Measurements from ENCODE around the gene TMEM52. TPM values are rescaled to one million over a fixed set of nuclear protein-coding genes. Genes with fewer than 3 reads are reported as not detected.
A peak's percentile ranks its signal among the peaks of the same experiment; 100 is the strongest.

Gene TMEM52
- total RNA-seq, 1 donor from 2014 or later = not detected

DNA sequence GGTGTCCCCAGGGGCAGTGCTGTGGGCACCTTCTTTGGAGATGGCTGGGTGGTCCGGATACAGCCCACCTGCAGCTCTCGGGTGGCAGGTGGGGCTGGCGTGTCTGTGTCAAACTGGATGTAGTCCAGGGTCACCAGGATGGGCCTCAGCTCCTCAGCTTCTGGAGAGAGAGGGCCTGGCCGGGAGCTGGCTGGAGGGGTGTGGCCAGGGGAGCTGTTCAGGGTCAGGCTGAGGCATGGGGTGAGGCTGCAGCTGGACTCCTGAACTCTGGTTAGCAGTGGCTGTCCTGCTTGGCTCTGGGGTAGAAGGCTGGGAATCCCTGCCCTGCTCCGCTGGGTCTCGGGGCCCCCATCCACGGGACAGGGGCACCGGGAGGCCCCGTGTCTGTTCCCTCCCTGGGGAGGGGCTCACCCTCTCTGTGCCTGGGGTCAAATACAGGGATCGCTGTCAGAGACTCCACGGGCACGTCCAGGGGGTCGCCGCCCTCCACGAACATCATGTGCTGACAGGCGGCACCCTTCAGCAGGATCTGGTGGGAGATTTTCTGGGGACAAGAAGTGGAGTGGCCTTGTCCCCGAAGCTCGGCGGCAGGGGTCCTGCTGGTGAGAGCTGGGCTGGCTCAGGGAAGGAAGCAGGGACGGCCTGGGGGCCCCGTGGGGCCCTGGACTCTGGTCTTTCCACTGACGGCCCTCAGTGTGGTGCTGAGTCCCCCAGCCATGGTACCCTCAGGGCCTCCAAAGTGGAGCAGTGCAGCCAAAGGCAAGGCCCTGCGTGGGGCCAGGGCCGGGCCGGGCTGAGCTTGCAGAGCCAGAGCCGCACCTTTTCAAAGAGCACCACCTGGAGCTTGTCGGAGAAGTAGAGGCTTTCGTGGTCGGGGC lies 4.1 kb upstream of the TMEM52 start:
- Mint-ChIP-seq H3K36me3 (ENCODE audit: unreplicated experiment) (no peaks in the 10 kb centered on the region), H3K27me3 (ENCODE audit: unreplicated experiment) (no peaks in the 10 kb centered on the region), H3K4me1 (ENCODE audit: unreplicated experiment) (no peaks in the 10 kb centered on the region), H3K4me3 (ENCODE audit: unreplicated experiment) (no peak overlapping the region), H3K9me3 (ENCODE audit: unreplicated experiment) (no peaks in the 10 kb centered on the region), H3K27ac (ENCODE audit: unreplicated experiment) (no peak overlapping the region)
- no peak for DNase-seq (ENCODE audit: extremely low spot score, unreplicated experiment)
- TF ChIP-seq, protein P1, sequence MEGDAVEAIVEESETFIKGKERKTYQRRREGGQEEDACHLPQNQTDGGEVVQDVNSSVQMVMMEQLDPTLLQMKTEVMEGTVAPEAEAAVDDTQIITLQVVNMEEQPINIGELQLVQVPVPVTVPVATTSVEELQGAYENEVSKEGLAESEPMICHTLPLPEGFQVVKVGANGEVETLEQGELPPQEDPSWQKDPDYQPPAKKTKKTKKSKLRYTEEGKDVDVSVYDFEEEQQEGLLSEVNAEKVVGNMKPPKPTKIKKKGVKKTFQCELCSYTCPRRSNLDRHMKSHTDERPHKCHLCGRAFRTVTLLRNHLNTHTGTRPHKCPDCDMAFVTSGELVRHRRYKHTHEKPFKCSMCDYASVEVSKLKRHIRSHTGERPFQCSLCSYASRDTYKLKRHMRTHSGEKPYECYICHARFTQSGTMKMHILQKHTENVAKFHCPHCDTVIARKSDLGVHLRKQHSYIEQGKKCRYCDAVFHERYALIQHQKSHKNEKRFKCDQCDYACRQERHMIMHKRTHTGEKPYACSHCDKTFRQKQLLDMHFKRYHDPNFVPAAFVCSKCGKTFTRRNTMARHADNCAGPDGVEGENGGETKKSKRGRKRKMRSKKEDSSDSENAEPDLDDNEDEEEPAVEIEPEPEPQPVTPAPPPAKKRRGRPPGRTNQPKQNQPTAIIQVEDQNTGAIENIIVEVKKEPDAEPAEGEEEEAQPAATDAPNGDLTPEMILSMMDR (IDR thresholded peaks at IDR 0.05) = no peak

DNA sequence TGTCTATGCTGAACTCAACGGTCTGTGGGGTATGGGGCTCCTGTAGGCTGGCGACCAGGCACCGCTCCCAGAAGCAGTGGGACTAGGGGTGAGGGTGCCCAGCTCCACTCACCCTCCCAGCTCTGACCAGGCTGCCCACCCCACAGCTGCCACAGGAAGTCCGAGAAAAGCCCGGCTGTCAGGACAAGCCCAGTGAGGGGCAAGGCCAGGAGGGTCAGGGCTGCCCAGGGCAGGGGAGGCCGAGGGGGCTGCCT lies 3.5 kb upstream of the TMEM52 start:
- TF ChIP-seq, protein P1 (IDR thresholded peaks at IDR 0.05) = no peak
- no peak for DNase-seq (ENCODE audit: extremely low spot score, unreplicated experiment)
- no peaks in the 10 kb centered on the region for H3K9me3 Mint-ChIP-seq (ENCODE audit: unreplicated experiment)
- no peak overlapping the region for H3K4me3 Mint-ChIP-seq (ENCODE audit: unreplicated experiment)
- no peaks in the 10 kb centered on the region for H3K4me1 Mint-ChIP-seq (ENCODE audit: unreplicated experiment)
- H3K27me3 Mint-ChIP-seq (ENCODE audit: unreplicated experiment) = no peaks in the 10 kb centered on the region
- no peak overlapping the region for H3K27ac Mint-ChIP-seq (ENCODE audit: unreplicated experiment)
- H3K36me3 Mint-ChIP-seq (ENCODE audit: unreplicated experiment) = no peaks in the 10 kb centered on the region

DNA sequence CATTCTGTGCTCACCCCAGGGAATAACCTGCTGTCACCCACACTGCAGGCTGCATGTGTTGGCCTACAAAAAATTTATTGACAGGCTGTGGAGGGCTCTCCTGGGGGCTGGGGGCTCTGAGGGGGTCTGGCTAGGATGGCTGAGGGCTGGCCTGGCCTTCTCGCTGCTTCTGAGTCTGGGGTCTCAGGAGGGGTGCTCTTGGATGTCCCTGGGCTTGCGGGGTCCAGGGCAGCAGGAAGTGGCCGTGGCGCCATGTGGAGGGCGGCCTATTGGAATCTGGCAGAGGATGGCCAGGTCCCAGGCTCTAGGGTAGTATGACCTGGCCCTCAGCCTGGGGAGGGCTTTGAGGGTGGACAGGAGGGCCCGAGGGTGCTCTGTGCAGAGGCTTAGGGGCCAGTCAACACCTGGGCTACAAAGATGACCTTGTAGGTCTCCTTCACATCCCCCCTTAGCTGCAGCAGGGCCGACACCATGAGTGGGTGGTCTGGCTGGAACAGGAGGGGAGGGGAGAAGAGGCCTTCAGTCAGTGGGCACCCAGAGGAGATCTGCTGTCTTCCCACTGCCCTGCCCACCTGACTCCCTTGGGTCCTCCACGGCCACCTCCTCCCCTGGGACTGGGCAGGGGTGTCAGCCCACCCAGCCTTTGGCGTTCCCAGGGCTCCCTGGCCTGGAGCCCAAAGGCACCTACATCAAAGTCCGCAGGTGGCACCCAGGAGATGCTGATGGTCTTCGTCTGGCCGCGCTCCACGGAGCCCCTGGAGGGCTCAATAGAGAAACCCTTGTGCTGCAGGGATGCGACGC lies 3.0 kb upstream of the TMEM52 start:
- no peak overlapping the region for H3K4me3 Mint-ChIP-seq (ENCODE audit: unreplicated experiment)
- no peaks in the 10 kb centered on the region for H3K4me1 Mint-ChIP-seq (ENCODE audit: unreplicated experiment)
- TF ChIP-seq, protein P1 (IDR thresholded peaks at IDR 0.05) = no peak
- DNase-seq (ENCODE audit: extremely low spot score, unreplicated experiment) = no peak
- no peak overlapping the region for H3K27ac Mint-ChIP-seq (ENCODE audit: unreplicated experiment)
- H3K36me3 Mint-ChIP-seq (ENCODE audit: unreplicated experiment) = no peaks in the 10 kb centered on the region
- H3K9me3 Mint-ChIP-seq (ENCODE audit: unreplicated experiment) = no peaks in the 10 kb centered on the region
- H3K27me3 Mint-ChIP-seq (ENCODE audit: unreplicated experiment) = no peaks in the 10 kb centered on the region

DNA sequence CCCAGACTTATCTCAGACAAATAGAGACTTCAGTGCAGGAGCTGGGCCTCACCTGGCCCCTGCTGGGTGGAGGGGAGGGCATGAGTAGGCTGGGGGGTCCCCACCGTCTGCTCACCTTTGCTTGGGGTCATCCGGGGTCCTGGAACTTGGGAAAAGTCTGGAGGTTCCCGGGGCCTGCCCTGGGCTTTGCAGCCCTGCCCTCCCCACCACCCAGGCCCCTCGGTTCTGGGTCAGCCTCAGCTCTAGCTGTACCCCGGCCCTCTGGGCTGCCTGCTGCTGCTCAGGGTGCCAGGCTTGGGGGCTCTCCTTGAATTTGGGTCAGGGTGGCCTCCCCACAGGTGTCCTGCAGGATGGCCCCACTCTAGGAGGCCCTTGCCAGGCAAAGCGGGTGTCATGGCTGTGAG lies 2.4 kb upstream of the TMEM52 start:
- no peaks in the 10 kb centered on the region for H3K9me3 Mint-ChIP-seq (ENCODE audit: unreplicated experiment)
- H3K27ac Mint-ChIP-seq (ENCODE audit: unreplicated experiment) = no peak overlapping the region
- TF ChIP-seq, protein P1 (IDR thresholded peaks at IDR 0.05) = no peak
- no peaks in the 10 kb centered on the region for H3K36me3 Mint-ChIP-seq (ENCODE audit: unreplicated experiment)
- no peaks in the 10 kb centered on the region for H3K27me3 Mint-ChIP-seq (ENCODE audit: unreplicated experiment)
- H3K4me3 Mint-ChIP-seq (ENCODE audit: unreplicated experiment) = no peak overlapping the region
- H3K4me1 Mint-ChIP-seq (ENCODE audit: unreplicated experiment) = no peaks in the 10 kb centered on the region
- peak; percentile 80 for DNase-seq (ENCODE audit: extremely low spot score, unreplicated experiment)

Data from osteocyte (in vitro differentiated cells).